ENCODE results near the gene PNPLA7. TPM values are rescaled to one million over a fixed set of nuclear protein-coding genes. Genes with fewer than 3 reads are reported as not detected.

The PNPLA7 gene
- total RNA-seq, 2 experiments from 2014 or later = 1.5 to 10.2 TPM

GRCh38 chr9:137460363-137461315 is 89.6 kb downstream of the PNPLA7 start:
- Histone ChIP-seq H3K79me2 (ENCODE audit: insufficient read depth, low read depth, low read length) (no peaks in the 10 kb centered on the region), H2AFZ (ENCODE audit: low read length) (no peak overlapping the region), H3K27ac (ENCODE audit: low read depth, low read length, poor library complexity, severe bottlenecking) (no peak overlapping the region), H3K9me2 (ENCODE audit: insufficient read depth, low read length) (no peaks in the 10 kb centered on the region), H4K20me1 (ENCODE audit: insufficient read depth, low read length) (no peaks in the 10 kb centered on the region), H3K9me3 (ENCODE audit: low read length) (no peaks in the 10 kb centered on the region), H3K36me3 (ENCODE audit: insufficient read depth, low read length) (no peaks in the 10 kb centered on the region), H3K4me2 (ENCODE audit: low read length) (peak overlapping the region; percentile 53; the same call in 1 of the 2 replicates), H3K4me3 (ENCODE audit: low read depth, low read length, poor library complexity, severe bottlenecking) (no peak overlapping the region), H3K4me1 (ENCODE audit: insufficient read depth, low read length, poor library complexity, severe bottlenecking) (peaks cover 34% of the 10 kb centered on the region)
- TF ChIP-seq CTCF (conservative IDR thresholded peaks at IDR 0.05; ENCODE audit: low read length) (no peak), EZH2phosphoT487 (IDR thresholded peaks at IDR 0.05; ENCODE audit: borderline replicate concordance, low read depth, low read length) (no peak)
- no peak for DNase-seq (ENCODE audit: low spot score)
- ChIA-PET POLR2A (no interaction called here), CTCF (ENCODE audit: unreplicated experiment) (no interaction called here)
- intact Hi-C loops (cut with micrococcal nuclease; ENCODE audit: unreplicated experiment) = no loop called here
- no TSS peak for BruUV-seq (replicated peaks)

- no peaks in the 10 kb centered on the region for H3K79me2 ChIP-seq (ENCODE audit: insufficient read depth, low read depth, low read length)
- peak overlapping the region; percentile 68 for H3K4me2 ChIP-seq (ENCODE audit: low read length)
- intact Hi-C loops (cut with micrococcal nuclease; ENCODE audit: unreplicated experiment) = no loop called here
- H3K36me3 ChIP-seq (ENCODE audit: insufficient read depth, low read length) = no peaks in the 10 kb centered on the region
- H4K20me1 ChIP-seq (ENCODE audit: insufficient read depth, low read length) = no peaks in the 10 kb centered on the region
- peaks cover 36% of the 10 kb centered on the region for H3K4me1 ChIP-seq (ENCODE audit: insufficient read depth, low read length, poor library complexity, severe bottlenecking)
- no peak for DNase-seq (ENCODE audit: low spot score)
- ChIA-PET CTCF (ENCODE audit: unreplicated experiment) (no interaction called here), POLR2A (no interaction called here)
- peak overlapping the region; percentile 32 for H3K27ac ChIP-seq (ENCODE audit: low read depth, low read length, poor library complexity, severe bottlenecking)
- peak overlapping the region; percentile 62; the same call in 1 of the 2 replicates for H2AFZ ChIP-seq (ENCODE audit: low read length)
- no TSS peak for BruUV-seq (replicated peaks)
- peak overlapping the region; percentile 77 for H3K4me3 ChIP-seq (ENCODE audit: low read depth, low read length, poor library complexity, severe bottlenecking)
- no peaks in the 10 kb centered on the region for H3K9me3 ChIP-seq (ENCODE audit: low read length)
- no peaks in the 10 kb centered on the region for H3K9me2 ChIP-seq (ENCODE audit: insufficient read depth, low read length)
- TF ChIP-seq CTCF (conservative IDR thresholded peaks at IDR 0.05; ENCODE audit: low read length) (no peak), EZH2phosphoT487 (IDR thresholded peaks at IDR 0.05; ENCODE audit: borderline replicate concordance, low read depth, low read length) (no peak)
These were observed 90.4 kb downstream of the PNPLA7 start for GRCh38 chr9:137459601-137460362.
